RWPE2 (cell line): ENCODE measurements around the gene DGKD.

ENCODE experiments used
- ATAC-seq: fragments of 200-7000 bp; cut with Tn5 transposase; 3 replicates; pipeline ENCODE4 v1.9.1; 2021; ENCODE audit warnings: low read depth
- DNase-seq: peaks from one replicate; pipeline ENCODE4 v3.0.0-alpha.2; 2020; ENCODE audit warnings: low spot score
- H3K27ac ChIP-seq: fragments of 450-650 bp; 2 replicates; pipeline ENCODE4 v1.5.1; 2017; ENCODE audit warnings: mild to moderate bottlenecking; ENCODE audit not compliant: poor library complexity, severe bottlenecking
- H3K27me3 ChIP-seq: fragments of 250-450 bp; sonication (Bioruptor Pico); 2 replicates; pipeline ENCODE4 v1.5.1; 2021; ENCODE audit warnings: mild to moderate bottlenecking, moderate library complexity; ENCODE audit not compliant: insufficient read depth, poor library complexity, severe bottlenecking
- H3K36me3 ChIP-seq: fragments of 250-450 bp; sonication (Bioruptor Pico); 2 replicates; pipeline ENCODE4 v1.5.1; 2020; ENCODE audit warnings: low read depth, mild to moderate bottlenecking, moderate library complexity
- H3K4me1 ChIP-seq: fragments of 250-450 bp; sonication (Bioruptor Pico); 2 replicates; pipeline ENCODE4 v1.5.1; 2021; ENCODE audit warnings: mild to moderate bottlenecking, moderate library complexity; ENCODE audit not compliant: insufficient read depth, poor library complexity, severe bottlenecking
- H3K4me3 ChIP-seq: fragments of 250-450 bp; sonication (Bioruptor Pico); 2 replicates; pipeline ENCODE4 v1.5.1; 2021; ENCODE audit warnings: mild to moderate bottlenecking, moderate library complexity; ENCODE audit not compliant: severe bottlenecking
- H3K9me3 ChIP-seq: fragments of 250-450 bp; sonication (Bioruptor Pico); 2 replicates; pipeline ENCODE4 v1.5.1; 2021; ENCODE audit warnings: mild to moderate bottlenecking, moderate library complexity; ENCODE audit not compliant: severe bottlenecking
- CTCF ChIP-seq: fragments of 450-650 bp; IDR thresholded peaks from one replicate; pipeline ENCODE4 v1.5.1; 2017; ENCODE audit warnings: mild to moderate bottlenecking, moderate library complexity; ENCODE audit not compliant: poor library complexity, severe bottlenecking

DGKD gene

GRCh38 chr2:233368756-233369155 lies 14.5 kb downstream of the DGKD start:
- no peak overlapping the region for H3K4me3 ChIP-seq
- H3K27me3 ChIP-seq: no peaks in the 10 kb centered on the region
- no peak overlapping the region for H3K27ac ChIP-seq
- no peaks in the 10 kb centered on the region for H3K4me1 ChIP-seq
- ATAC-seq (no peak), DNase-seq (no peak)
- H3K9me3 ChIP-seq: no peaks in the 10 kb centered on the region
- TF ChIP-seq CTCF: no peak
- H3K36me3 ChIP-seq: peaks cover 15% of the 10 kb centered on the region

- Histone ChIP-seq H3K4me3 (no peak overlapping the region), H3K4me1 (no peaks in the 10 kb centered on the region), H3K27ac (no peak overlapping the region), H3K36me3 (peaks cover 15% of the 10 kb centered on the region), H3K27me3 (no peaks in the 10 kb centered on the region), H3K9me3 (no peaks in the 10 kb centered on the region)
- DNase-seq (no peak), ATAC-seq (no peak)
- TF ChIP-seq CTCF: no peak
Observed at GRCh38 chr2:233369462-233369861, 15.2 kb downstream of the DGKD start.

- Histone ChIP-seq H3K4me3 (no peak overlapping the region), H3K36me3 (peaks cover 15% of the 10 kb centered on the region), H3K4me1 (no peaks in the 10 kb centered on the region), H3K9me3 (no peaks in the 10 kb centered on the region), H3K27me3 (no peaks in the 10 kb centered on the region), H3K27ac (no peak overlapping the region)
- no peak for TF ChIP-seq CTCF
- ATAC-seq (no peak), DNase-seq (no peak)
Observed at GRCh38 chr2:233369897-233370685, 15.8 kb downstream of the DGKD start.

- Histone ChIP-seq H3K4me1 (no peaks in the 10 kb centered on the region), H3K4me3 (no peak overlapping the region), H3K9me3 (no peaks in the 10 kb centered on the region), H3K36me3 (peaks cover 15% of the 10 kb centered on the region), H3K27me3 (no peaks in the 10 kb centered on the region), H3K27ac (no peak overlapping the region)
- no peak for TF ChIP-seq CTCF
- DNase-seq: no peak
- ATAC-seq: no peak
Observed at GRCh38 chr2:233371641-233372040, 17.3 kb downstream of the DGKD start.

- no peak for ATAC-seq
- Histone ChIP-seq H3K27me3 (no peaks in the 10 kb centered on the region), H3K4me1 (no peaks in the 10 kb centered on the region), H3K4me3 (no peak overlapping the region), H3K27ac (no peak overlapping the region), H3K9me3 (no peaks in the 10 kb centered on the region), H3K36me3 (peaks cover 15% of the 10 kb centered on the region)
- TF ChIP-seq CTCF: no peak
- DNase-seq: no peak
Observed at GRCh38 chr2:233372855-233373254, 18.6 kb downstream of the DGKD start.
